Mesodermal cell (in vitro differentiated cells): Measurements from ENCODE around the gene S100A7A.
"Not testable (repeated sequence)": the region's sequence is repeated elsewhere in the genome, so short reads cannot be mapped to it uniquely, and the experiment has no call there.

Source experiments
- H3K27ac ChIP-seq: 2 replicates; pipeline ENCODE4 v1.7.0; 2013; ENCODE audit warnings: mild to moderate bottlenecking, low read depth, low read length, moderate library complexity; ENCODE audit not compliant: severe bottlenecking
- H3K36me3 ChIP-seq: 2 replicates; pipeline ENCODE4 v1.7.1; 2013; ENCODE audit warnings: mild to moderate bottlenecking, low read length, moderate library complexity; ENCODE audit not compliant: control insufficient read depth, insufficient read depth
- H3K4me1 ChIP-seq: one replicate; pipeline ENCODE4 v1.7.1; 2013; ENCODE audit warnings: mild to moderate bottlenecking, low read length; ENCODE audit not compliant: insufficient read depth, control insufficient read depth, poor library complexity, severe bottlenecking
- H3K4me3 ChIP-seq: 2 replicates; pipeline ENCODE4 v1.7.0; 2013; ENCODE audit warnings: low read length, control low read depth, mild to moderate bottlenecking; ENCODE audit not compliant: insufficient read depth, poor library complexity, severe bottlenecking; ENCODE audit errors: extremely low read depth
- H3K9me3 ChIP-seq: 2 replicates; pipeline ENCODE4 v1.7.1; 2013; ENCODE audit warnings: mild to moderate bottlenecking, low read length, moderate library complexity; ENCODE audit not compliant: control insufficient read depth
- WGBS, 2 experiments: methylation state at CpG; one replicate each; pipeline ENCODE4 v1.1.5; 2013; ENCODE audit warnings: missing lambda C conversion rate in 2 of 2; ENCODE audit not compliant: insufficient coverage in 2 of 2; 5-methylcytosine and 5-hydroxymethylcytosine counted together

The S100A7A gene

DNA sequence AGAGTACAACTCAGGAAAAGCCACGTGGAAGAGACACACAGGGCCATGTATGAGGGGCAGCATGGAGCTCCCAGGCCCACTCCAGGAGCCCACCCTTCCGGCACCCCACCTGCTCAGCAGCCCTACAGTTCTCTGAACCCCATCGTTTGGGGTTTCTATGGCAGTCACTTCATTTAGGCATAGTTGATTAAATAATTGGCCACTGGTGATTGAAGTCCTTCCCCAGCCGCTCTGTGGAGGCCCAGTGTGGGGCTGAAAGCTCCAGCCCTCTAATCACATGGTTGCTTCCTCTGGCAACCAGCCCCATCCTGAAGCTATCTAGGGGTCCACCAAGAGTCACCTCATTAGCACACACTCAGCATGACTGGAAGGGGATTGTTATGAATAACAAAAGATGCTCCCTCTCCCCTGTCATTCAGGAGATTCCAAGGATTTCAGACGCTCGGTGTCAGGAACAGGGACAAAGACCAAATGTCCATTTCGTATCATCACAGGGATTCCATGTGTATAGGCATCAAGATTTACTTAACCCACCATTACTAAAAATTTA, 12.2 kb upstream of the S100A7A start:
- WGBS, 2 experiments: 55 to 84% methylated on average over 4 of the region's 7 CpGs
- Histone ChIP-seq H3K4me1 (no peaks in the 10 kb centered on the region), H3K9me3 (no peaks in the 10 kb centered on the region), H3K27ac (no peak overlapping the region), H3K36me3 (no peaks in the 10 kb centered on the region), H3K4me3 (no peak overlapping the region)

DNA sequence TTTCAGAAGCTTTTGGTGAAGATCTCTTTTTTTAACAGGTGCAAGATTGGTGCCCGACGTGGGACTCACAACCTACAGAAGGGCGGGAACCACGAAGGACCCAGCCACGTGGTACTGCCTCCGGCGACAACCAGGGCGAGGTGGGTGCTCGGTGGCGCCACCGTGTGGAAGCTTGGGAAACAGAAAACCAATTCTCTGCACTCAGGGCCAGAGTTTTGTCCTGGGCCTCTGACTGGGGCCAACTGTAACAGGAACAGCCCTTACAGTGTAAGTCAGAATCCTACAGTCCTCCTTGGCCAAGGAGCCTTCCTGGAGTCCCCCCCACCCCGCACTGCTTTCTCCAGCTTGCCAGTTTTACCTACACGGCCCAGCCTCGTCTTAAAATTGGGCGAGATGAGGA, 11.6 kb upstream of the S100A7A start:
- Histone ChIP-seq H3K36me3 (no peaks in the 10 kb centered on the region), H3K4me1 (no peaks in the 10 kb centered on the region), H3K9me3 (no peaks in the 10 kb centered on the region), H3K4me3 (no peak overlapping the region), H3K27ac (no peak overlapping the region)
- WGBS, 2 experiments: 52 to 59% methylated on average over 15 of the region's 15 CpGs

DNA sequence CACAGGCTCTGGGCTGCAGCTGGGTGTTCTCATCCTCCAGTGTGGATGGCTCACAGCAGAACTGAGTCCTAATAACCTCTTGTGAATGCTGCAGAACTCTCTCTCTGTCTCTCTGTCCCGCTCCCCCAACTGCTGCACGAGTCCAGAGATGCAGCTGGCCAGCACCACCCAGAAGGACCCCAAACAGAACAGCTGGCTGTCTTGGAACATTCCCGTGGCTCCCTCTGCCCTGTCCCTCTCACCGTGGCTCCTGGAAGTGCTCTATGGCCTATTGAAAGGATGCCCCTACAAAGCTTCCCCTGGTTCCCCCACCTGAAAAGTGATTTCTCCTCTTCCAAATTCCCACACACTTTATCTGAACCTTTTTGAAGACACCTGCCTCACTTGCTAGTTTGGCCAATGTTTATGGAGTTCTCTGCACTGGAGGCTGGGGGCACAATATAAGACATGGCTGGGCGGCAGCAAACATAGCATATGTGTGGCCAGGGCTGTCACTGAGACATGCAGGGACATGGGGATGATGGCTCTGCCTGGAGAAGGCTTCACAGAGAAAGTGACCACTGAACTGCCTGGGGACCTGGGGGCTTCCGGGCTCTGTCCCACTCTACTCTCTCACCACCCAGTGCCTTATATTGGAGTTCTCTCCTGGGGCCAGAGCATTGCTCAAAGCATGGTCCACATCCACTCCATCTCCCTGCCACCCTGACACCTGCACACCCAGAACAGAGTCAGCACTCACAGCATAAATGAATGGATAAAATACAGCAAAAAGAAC, 10.3 kb upstream of the S100A7A start:
- not testable (repeated sequence) for H3K36me3 ChIP-seq, H3K4me3 ChIP-seq, H3K9me3 ChIP-seq, H3K27ac ChIP-seq, H3K4me1 ChIP-seq
- 61 to 83% methylated on average over 3 to 4 of the region's 6 CpGs for WGBS, 2 experiments

DNA sequence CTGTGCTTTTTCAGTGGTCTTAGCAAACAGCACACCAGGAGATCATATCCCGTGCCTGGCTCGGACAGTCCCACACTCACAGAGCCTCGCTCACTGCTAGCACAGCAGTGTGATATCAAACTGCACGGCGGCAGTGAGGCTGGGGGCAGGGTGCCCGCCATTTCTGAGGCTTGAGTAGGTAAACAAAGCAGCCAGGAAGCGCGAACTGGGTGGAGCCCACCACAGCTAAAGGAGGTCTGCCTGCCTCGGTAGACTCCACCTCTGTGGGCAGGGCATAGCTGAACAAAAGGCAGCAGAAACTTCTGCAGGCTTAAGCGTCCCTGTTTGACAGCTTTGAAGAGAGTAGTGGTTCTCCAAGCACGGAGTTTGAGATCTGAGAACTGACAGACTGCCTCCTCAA, 9.0 kb upstream of the S100A7A start:
- not testable (repeated sequence) for H3K27ac ChIP-seq, H3K9me3 ChIP-seq, H3K4me3 ChIP-seq, H3K4me1 ChIP-seq, H3K36me3 ChIP-seq
- 56 to 76% methylated on average over 11 of the region's 11 CpGs for WGBS, 2 experiments

DNA sequence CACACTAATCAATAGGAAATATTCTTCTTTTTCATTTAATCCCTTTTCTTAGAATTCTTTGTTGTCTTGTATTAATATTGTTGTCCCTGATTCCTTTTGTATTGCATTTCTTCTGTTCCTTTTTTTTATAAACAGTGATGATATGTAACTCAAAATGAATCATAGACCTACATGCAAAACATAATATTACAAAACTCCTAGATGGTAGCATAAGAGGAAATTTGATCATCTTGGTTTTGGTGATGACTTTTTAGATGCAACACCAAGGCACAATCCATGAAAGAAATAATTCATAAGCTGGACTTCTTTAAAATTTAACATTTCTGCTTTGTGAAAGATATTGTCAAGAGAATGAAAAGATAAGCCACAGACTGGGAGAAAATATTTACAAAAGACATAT, 2.4 kb upstream of the S100A7A start:
- H3K36me3 ChIP-seq, H3K4me1 ChIP-seq, H3K9me3 ChIP-seq, H3K27ac ChIP-seq, H3K4me3 ChIP-seq: not testable (repeated sequence)

DNA sequence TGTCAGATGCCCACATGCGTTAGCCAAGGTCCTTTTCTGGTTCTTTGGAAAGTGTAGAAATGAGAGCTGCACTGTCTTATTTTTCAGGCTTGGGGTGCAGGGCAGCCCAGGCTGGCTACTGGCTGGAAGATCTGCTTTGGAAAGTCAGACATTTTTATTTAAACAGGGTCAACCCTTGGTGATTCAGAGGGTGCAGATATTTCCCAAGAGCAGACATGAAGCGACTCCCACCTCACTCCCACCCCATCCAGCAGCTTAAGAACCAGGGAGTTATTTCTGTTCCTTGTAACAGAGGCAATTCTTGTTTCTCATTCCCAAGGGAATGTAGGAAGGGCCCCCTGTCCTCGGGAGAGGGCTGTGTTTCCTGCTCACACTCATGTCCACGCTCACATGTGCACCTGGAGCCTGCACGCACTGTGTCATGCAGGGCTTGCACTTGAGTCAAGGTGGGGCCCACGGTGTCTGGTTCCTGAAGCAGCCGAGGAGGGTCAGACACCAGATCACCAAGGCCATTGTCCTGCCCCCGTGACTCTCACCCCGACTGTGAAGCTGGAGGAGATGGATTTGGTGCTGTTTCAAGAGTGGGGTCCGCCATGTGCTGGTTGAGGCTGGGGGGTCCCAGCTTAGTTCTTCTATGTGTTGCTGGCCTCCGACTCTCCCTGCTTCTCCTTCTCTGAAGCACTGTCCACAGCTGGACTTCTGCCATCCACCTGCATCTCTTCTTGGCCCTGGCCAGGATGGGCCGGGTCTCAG, 992 bp downstream of the S100A7A start:
- Histone ChIP-seq H3K9me3 (no peaks in the 10 kb centered on the region), H3K36me3 (no peaks in the 10 kb centered on the region), H3K4me3 (no peak overlapping the region), H3K27ac (no peak overlapping the region), H3K4me1 (no peaks in the 10 kb centered on the region)
- WGBS, 2 experiments: 85% methylated on average over 8 to 10 of the region's 12 CpGs

DNA sequence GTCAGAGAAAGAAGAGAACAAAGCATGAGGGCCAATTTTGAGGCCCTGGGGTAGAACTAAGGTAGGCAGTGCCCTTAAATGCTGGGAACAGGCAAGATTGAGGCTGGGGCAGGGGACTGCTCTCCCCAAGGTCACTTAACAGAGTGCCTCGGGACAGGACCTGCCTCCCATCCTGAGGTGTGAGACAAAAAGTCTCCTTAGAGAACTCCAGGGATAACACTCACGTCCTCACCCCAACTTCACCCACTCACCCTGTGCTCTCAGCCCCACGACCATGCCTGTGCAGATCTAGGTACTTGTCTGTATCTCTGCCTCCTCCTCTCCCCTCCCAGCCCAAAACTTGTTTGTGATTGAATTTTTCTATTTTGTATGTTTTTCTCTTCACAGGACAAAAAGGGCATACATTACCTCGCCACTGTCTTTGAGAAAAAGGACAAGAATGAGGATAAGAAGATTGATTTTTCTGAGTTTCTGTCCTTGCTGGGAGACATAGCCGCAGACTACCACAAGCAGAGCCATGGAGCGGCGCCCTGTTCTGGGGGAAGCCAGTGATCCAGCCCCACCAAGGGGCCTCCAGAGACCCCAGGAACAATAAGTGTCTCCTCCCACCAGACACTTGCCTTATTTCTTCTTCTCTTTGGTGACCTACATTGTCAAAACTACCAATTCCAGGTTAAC, 2.6 kb downstream of the S100A7A start:
- H3K4me1 ChIP-seq, H3K4me3 ChIP-seq, H3K9me3 ChIP-seq, H3K27ac ChIP-seq, H3K36me3 ChIP-seq: not testable (repeated sequence)
- 54 to 88% methylated on average over 2 to 5 of the region's 7 CpGs for WGBS, 2 experiments

DNA sequence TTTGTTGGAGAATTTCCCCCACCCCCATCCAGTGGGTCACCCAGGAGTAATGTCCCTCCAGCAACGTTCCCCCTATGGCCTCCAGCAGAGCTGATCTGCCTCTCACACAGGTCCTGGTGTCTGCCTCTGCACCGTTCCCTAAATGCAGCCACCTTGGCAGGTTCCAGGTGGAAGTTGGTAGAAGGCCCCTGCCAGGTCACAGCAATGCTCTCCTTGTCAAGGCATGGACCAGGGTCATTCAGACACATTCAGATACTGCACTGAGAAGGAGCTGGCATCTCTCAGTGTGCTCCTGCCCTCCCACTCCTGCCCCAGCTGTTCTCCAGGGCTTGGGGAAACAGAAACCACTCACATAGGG, 3.1 kb downstream of the S100A7A start:
- H3K4me1 ChIP-seq, H3K9me3 ChIP-seq, H3K36me3 ChIP-seq, H3K4me3 ChIP-seq, H3K27ac ChIP-seq: not testable (repeated sequence)
- WGBS, 2 experiments: 44 to 83% methylated on average over 1 to 2 of the region's 2 CpGs

DNA sequence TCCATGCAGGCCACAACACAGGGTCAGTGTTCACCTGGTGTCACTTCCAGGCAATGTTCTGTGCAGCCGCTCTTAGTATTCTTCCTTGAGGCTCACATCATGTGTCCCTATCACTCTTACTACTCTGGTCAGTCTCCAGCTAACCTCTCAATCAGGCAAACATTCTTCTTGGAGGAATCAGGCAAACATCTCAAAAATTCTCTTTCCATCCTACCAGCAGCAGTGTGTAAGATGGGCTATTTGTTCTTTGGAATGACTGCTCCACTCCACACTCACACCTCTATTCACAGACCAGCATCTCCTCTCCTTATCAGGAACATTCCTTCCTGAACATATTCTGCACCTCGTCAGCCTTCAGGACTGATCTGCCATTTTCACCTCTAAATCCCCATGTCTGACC, 4.0 kb downstream of the S100A7A start:
- Histone ChIP-seq H3K27ac (no peak overlapping the region), H3K4me3 (no peak overlapping the region), H3K9me3 (no peaks in the 10 kb centered on the region), H3K4me1 (no peaks in the 10 kb centered on the region), H3K36me3 (no peaks in the 10 kb centered on the region)
- 79 to 82% methylated on average over 2 of the region's 2 CpGs for WGBS, 2 experiments

DNA sequence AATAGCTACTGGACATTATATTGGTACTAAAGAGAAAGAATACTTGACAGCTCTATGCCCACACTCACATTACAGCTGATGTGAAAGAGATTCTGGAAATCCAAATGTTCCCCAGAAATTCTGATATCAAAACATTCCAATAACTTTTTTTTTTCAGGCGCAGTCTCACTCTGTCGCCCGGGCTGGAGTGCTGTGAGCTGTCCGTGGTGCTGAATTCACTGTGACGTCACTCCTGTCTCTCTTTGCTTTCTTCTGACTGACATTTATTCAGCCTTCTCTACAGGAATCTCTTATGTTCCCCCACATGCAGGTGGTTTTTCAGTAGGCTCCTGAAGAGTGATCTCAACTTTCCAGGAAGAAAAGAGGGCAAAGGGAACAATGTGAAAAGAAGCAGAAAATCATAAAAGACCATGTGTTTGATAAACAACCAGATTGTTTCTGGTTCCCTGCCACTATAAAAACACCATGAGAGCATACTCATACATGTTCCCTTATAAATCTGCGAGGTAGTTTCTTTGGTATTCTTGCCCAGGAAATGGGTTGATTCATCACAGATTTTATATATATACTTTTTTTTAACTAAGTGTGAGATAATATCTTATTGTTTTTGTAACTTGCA, 6.2 kb downstream of the S100A7A start:
- Histone ChIP-seq H3K4me1 (no peaks in the 10 kb centered on the region), H3K4me3 (no peak overlapping the region), H3K27ac (no peak overlapping the region), H3K9me3 (no peaks in the 10 kb centered on the region), H3K36me3 (no peaks in the 10 kb centered on the region)
- WGBS, 2 experiments: 0 to 6% methylated on average over 5 of the region's 6 CpGs
